Chondrocyte (in vitro differentiated cells): Measurements from ENCODE around the gene PLCB3. TPM values are rescaled to one million over a fixed set of nuclear protein-coding genes. Genes with fewer than 3 reads are reported as not detected.

Experiments
- DNase-seq: peaks from one replicate; pipeline ENCODE4 v3.0.0; 2021; ENCODE audit warnings: mixed read lengths, low spot score
- H3K27ac Mint-ChIP-seq: one replicate; pipeline ENCODE4 v1.8.0; 2021; ENCODE audit warnings: mild to moderate bottlenecking, moderate library complexity, mixed read lengths; ENCODE audit not compliant: unreplicated experiment
- H3K27me3 Mint-ChIP-seq: 2 replicates; pipeline ENCODE4 v1.8.0; 2021; ENCODE audit warnings: low read depth, mixed read lengths
- H3K36me3 Mint-ChIP-seq: 2 replicates; pipeline ENCODE4 v1.8.0; 2021; ENCODE audit warnings: low read depth, mixed read lengths
- H3K4me1 Mint-ChIP-seq: 2 replicates; pipeline ENCODE4 v1.8.0; 2021; ENCODE audit warnings: low read depth, mild to moderate bottlenecking, mixed read lengths
- H3K4me3 Mint-ChIP-seq: one replicate; pipeline ENCODE4 v1.8.0; 2021; ENCODE audit warnings: mild to moderate bottlenecking, moderate library complexity, mixed read lengths; ENCODE audit not compliant: unreplicated experiment
- H3K9me3 Mint-ChIP-seq: 2 replicates; pipeline ENCODE4 v1.8.0; 2021; ENCODE audit warnings: low read depth, mixed read lengths
- CTCF ChIP-seq: fragments of 200-600 bp; sonication (generic); IDR thresholded peaks from 2 replicates; pipeline ENCODE4 v1.5.0; 2021; ENCODE audit warnings: antibody characterized with exemption, mild to moderate bottlenecking, moderate library complexity
- total RNA-seq: library from RNA; stranded (reverse); gene quantifications from 3 replicates; pipeline ENCODE4 v1.2.1, GENCODE V29; 2021

The PLCB3 gene
- total RNA-seq, 1 donor from 2014 or later, result 47.2 TPM

DNA sequence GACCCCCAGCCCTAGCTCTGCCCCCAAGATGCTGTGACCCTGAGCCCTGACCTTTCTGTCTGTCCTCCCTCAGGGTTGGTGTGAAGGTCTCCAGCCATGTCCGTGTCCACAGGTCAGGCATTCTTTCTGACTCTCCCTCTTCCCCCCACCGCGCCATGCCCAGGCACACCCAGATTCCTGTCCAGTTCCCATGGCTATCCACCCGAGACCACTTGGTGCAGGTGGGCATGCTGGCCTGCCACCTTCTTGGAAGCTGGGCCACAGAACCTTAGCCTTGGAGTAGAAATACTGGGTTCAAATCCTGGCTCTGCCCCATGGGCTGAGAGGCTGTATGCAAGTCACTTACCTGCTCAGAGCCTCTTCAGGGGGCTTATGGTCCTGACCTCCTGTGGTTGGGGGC, 2.3 kb upstream of the PLCB3 start:
- no peak overlapping the region for H3K4me3 Mint-ChIP-seq

GRCh38 chr11:64249563-64250414, 1.5 kb upstream of the PLCB3 start:
- H3K27me3 Mint-ChIP-seq, result no peaks in the 10 kb centered on the region
- TF ChIP-seq CTCF, result no peak
- no peaks in the 10 kb centered on the region for H3K9me3 Mint-ChIP-seq
- H3K27ac Mint-ChIP-seq, result no peak overlapping the region
- DNase-seq, result no peak
- peaks cover 34% of the 10 kb centered on the region for H3K4me1 Mint-ChIP-seq
- H3K4me3 Mint-ChIP-seq, result no peak overlapping the region
- H3K36me3 Mint-ChIP-seq, result no peaks in the 10 kb centered on the region

More for the DNA sequence above, 2.3 kb upstream of the PLCB3 start:
- H3K27me3 Mint-ChIP-seq, result no peaks in the 10 kb centered on the region
- no peaks in the 10 kb centered on the region for H3K36me3 Mint-ChIP-seq
- no peak for TF ChIP-seq CTCF
- H3K4me1 Mint-ChIP-seq, result peaks cover 35% of the 10 kb centered on the region
- no peaks in the 10 kb centered on the region for H3K9me3 Mint-ChIP-seq
- no peak for DNase-seq
- H3K27ac Mint-ChIP-seq, result no peak overlapping the region

DNA sequence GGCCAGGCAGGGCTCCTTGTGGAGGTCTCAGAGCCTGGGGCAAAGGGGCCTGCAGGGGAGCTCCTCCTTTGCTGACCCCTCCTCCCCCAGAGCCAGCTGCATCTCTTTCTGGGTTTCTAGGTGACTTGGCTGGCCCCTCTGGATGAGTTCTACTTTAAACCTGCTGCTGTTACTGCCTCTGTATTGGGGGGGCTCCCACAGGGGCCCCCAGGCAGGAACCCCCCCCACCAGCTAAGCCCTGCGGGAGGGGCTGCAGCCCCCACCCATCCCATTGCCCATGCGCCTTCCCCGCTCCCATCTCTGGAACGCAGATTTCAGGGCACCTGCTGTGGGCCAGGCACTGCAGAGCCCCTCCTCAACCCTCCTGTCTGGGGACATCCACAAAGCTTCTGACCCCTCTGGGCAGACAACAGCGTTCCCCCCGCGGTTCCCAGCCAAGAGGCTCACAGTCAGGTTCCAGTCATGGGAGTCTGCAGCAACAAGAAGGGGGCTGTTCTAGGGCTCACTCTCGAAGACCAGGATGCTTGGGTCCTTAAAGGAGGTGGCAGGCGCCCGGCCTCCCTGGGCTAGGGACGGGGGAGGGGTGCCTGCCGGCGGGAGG, 815 bp upstream of the PLCB3 start:
- TF ChIP-seq CTCF, result no peak
- no peak for DNase-seq
- H3K27ac Mint-ChIP-seq, result no peak overlapping the region
- peaks cover 30% of the 10 kb centered on the region for H3K4me1 Mint-ChIP-seq
- no peaks in the 10 kb centered on the region for H3K27me3 Mint-ChIP-seq
- peak overlapping the region; percentile 77 for H3K4me3 Mint-ChIP-seq
- H3K36me3 Mint-ChIP-seq, result no peaks in the 10 kb centered on the region
- no peaks in the 10 kb centered on the region for H3K9me3 Mint-ChIP-seq

DNA sequence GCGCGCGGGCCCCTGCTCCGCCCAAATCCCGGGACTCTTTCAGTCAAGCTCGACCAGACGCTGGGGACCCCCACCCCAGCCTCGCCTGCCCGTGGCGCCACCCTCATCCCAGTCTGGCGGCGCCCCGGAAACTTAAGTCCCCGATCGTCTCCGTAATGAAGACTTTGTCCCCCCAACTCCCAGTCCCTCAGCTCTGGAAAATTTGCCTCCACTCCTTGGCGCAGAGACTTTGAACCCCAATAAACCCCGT, 348 bp downstream of the PLCB3 start:
- peak overlapping the region; percentile 75 for H3K27ac Mint-ChIP-seq
- H3K36me3 Mint-ChIP-seq, result peaks cover 3% of the 10 kb centered on the region
- H3K9me3 Mint-ChIP-seq, result no peaks in the 10 kb centered on the region
- H3K27me3 Mint-ChIP-seq, result no peaks in the 10 kb centered on the region
- TF ChIP-seq CTCF, result no peak
- no peak for DNase-seq
- peak overlapping the region; percentile 91 for H3K4me3 Mint-ChIP-seq
- H3K4me1 Mint-ChIP-seq, result peaks cover 30% of the 10 kb centered on the region

- TF ChIP-seq CTCF, result peak; percentile 51
- Mint-ChIP-seq H3K27ac (peak overlapping the region; percentile 75), H3K27me3 (no peaks in the 10 kb centered on the region), H3K9me3 (no peaks in the 10 kb centered on the region), H3K36me3 (peaks cover 4% of the 10 kb centered on the region), H3K4me3 (peak overlapping the region; percentile 91), H3K4me1 (peaks cover 30% of the 10 kb centered on the region)
- no peak for DNase-seq
These were observed 908 bp downstream of the PLCB3 start for GRCh38 chr11:64252003-64252872.
